ENCODE data around the gene C6orf136. TPM values are rescaled to one million over a fixed set of nuclear protein-coding genes. Genes with fewer than 3 reads are reported as not detected.
A peak's percentile ranks its signal among the peaks of the same experiment; 100 is the strongest.
"Not testable (repeated sequence)": the region's sequence is repeated elsewhere in the genome, so short reads cannot be mapped to it uniquely, and the experiment has no call there.

Gene C6orf136
- total and polyA plus RNA-seq, 7 donors, result 21.8 to 60.2 (median 36.4) TPM

DNA sequence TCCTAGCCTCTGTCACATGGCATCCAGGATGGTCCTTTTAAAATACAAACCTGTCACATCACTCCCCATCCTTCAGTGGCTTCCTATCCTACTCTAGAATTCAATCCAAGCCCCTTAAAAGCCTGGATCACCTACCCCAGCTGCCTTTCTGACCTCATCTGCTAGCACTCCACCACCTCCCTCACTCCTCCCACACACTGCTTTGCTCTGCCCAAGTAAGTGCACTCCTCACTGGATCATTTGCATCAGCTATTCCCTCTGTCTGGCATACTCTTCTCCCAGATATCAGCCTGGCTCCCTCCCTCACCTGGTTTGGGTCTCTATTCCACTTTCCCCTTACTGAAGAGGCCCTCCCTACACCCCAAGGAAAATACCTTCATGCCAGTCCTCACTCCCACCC lies 10.5 kb downstream of the C6orf136 start:
- intact Hi-C loops (cut with DNase I), result no loop called here
- DNase-seq, result no peak
- no peaks in the 10 kb centered on the region for H3K4me1 ChIP-seq

DNA sequence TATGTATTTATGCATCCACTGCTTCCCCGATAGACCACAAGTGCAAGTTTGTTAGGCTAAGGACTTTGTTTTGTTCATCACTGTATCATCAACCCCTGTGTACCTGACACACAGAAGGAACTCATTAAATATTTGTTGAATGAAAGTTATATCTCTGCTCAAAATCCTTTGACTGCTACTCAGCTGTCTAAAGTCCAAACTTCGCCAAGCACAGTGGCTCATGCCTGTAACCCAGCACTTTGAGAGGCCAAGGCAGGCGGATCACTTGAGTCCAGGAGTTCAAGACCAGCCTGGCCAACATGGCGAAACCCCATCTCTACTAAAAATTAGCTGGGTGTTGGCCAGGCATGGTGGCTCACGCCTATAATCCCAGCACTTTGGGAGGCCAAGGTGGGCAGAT lies 11.0 kb downstream of the C6orf136 start:
- H3K27ac ChIP-seq; DNase-seq; H3K4me1 ChIP-seq; H3K9me3 ChIP-seq; intact Hi-C loops (cut with DNase I); H3K27me3 ChIP-seq (ENCODE audit: insufficient read depth in 3 of 3, low read length in 2 of 3); H3K4me3 ChIP-seq; ATAC-seq: not testable (repeated sequence)
- WGBS, 3 donors, result 92 to 95% (median 94%) methylated on average over 5 of the region's 5 CpGs
- H3K36me3 ChIP-seq (ENCODE audit: insufficient read depth in 1 of 2, low read depth in 1 of 2), result peaks cover 7 to 100% of the 10 kb centered on the region in 2 donors

More for the DNA sequence above, 10.5 kb downstream of the C6orf136 start:
- Histone ChIP-seq H3K27me3 (ENCODE audit: insufficient read depth in 3 of 3, low read length in 2 of 3) (no peaks in the 10 kb centered on the region), H3K4me3 (no peak overlapping the region), H3K36me3 (ENCODE audit: insufficient read depth in 1 of 2, low read depth in 1 of 2) (peaks cover 5 to 100% of the 10 kb centered on the region in 2 donors), H3K9me3 (no peaks in the 10 kb centered on the region), H3K27ac (no peak overlapping the region)
- ATAC-seq, result no peak
- TF ChIP-seq, protein P1, sequence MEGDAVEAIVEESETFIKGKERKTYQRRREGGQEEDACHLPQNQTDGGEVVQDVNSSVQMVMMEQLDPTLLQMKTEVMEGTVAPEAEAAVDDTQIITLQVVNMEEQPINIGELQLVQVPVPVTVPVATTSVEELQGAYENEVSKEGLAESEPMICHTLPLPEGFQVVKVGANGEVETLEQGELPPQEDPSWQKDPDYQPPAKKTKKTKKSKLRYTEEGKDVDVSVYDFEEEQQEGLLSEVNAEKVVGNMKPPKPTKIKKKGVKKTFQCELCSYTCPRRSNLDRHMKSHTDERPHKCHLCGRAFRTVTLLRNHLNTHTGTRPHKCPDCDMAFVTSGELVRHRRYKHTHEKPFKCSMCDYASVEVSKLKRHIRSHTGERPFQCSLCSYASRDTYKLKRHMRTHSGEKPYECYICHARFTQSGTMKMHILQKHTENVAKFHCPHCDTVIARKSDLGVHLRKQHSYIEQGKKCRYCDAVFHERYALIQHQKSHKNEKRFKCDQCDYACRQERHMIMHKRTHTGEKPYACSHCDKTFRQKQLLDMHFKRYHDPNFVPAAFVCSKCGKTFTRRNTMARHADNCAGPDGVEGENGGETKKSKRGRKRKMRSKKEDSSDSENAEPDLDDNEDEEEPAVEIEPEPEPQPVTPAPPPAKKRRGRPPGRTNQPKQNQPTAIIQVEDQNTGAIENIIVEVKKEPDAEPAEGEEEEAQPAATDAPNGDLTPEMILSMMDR (IDR thresholded peaks at IDR 0.05), result no peak

DNA sequence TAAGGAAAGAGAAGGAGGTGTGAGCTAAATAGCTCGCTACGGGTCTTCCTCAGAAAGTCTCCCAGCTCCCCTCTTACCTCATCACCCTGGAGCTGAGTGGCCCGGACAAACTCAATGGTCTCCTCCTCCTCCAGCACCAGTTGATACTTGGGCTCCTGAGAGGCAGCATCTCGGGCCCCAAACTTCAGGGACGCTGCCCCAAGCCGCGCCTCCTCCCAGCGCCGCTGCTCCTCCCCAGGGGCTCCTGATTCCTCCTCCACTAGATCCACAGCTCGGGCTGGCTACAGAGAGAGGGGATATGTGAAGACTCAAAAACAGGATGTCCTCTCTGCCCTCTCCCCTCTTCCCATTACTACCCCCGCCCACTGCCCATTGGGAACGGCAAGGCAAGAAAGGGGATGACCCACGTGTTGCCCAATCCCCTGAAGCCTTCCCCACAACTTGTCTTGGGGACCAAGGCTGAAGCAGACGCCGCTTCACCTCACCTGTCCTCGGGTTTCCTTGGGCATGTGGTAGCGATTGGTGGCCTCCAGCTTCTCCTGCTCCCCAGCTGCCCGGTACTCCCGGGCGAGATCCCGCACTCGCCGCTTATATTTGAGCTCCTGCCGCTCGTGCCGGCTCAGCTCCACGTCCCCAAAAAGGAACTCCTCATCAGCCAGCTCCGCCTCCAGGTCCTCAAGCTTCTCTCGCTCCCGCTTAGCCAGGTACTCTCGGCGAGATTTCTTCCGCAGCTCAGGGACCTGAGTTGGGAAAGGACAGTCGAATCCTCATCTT lies 18.2 kb downstream of the C6orf136 start:
- WGBS, 3 donors, result 88 to 95% (median 90%) methylated on average over 34 of the region's 34 CpGs
- Histone ChIP-seq H3K4me1 (no peaks in the 10 kb centered on the region), H3K36me3 (ENCODE audit: insufficient read depth in 1 of 2, low read depth in 1 of 2) (peaks cover 14 to 100% of the 10 kb centered on the region in 2 donors), H3K9me3 (no peaks in the 10 kb centered on the region), H3K27me3 (ENCODE audit: insufficient read depth in 3 of 3, low read length in 2 of 3) (no peaks in the 10 kb centered on the region), H3K4me3 (no peak overlapping the region), H3K27ac (no peak overlapping the region)
- peak in 1 of 2 donors; percentile 36 for DNase-seq
- TF ChIP-seq, protein P1 (IDR thresholded peaks at IDR 0.05), result no peak
- ATAC-seq, result no peak
- intact Hi-C loops (cut with DNase I), result no loop called here

DNA sequence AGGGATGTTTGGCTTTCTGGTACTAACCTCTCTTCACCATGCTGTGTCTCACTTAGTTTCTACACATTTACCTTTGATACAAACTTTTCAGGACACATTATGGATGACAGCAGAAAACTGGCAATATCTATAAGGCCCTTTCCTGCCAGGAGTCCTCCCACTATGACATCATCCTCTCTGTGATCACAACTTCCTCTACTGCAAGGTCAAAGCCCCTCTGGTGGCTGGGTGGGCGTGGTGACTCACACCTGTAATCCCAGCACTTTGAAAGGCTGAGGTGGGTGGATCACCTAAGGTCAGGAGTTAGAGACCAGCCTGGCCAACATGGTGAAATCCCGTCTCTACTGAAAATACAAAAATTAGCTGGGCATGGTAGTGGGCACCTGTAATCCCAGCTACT lies 19.4 kb downstream of the C6orf136 start:
- H3K9me3 ChIP-seq; ATAC-seq; DNase-seq; intact Hi-C loops (cut with DNase I); H3K4me3 ChIP-seq; H3K27ac ChIP-seq; H3K4me1 ChIP-seq; H3K27me3 ChIP-seq (ENCODE audit: insufficient read depth in 3 of 3, low read length in 2 of 3): not testable (repeated sequence)
- H3K36me3 ChIP-seq (ENCODE audit: insufficient read depth in 1 of 2, low read depth in 1 of 2), result peaks cover 14 to 97% of the 10 kb centered on the region in 2 donors
- 85 to 92% (median 86%) methylated on average over 2 of the region's 2 CpGs for WGBS, 3 donors

DNA sequence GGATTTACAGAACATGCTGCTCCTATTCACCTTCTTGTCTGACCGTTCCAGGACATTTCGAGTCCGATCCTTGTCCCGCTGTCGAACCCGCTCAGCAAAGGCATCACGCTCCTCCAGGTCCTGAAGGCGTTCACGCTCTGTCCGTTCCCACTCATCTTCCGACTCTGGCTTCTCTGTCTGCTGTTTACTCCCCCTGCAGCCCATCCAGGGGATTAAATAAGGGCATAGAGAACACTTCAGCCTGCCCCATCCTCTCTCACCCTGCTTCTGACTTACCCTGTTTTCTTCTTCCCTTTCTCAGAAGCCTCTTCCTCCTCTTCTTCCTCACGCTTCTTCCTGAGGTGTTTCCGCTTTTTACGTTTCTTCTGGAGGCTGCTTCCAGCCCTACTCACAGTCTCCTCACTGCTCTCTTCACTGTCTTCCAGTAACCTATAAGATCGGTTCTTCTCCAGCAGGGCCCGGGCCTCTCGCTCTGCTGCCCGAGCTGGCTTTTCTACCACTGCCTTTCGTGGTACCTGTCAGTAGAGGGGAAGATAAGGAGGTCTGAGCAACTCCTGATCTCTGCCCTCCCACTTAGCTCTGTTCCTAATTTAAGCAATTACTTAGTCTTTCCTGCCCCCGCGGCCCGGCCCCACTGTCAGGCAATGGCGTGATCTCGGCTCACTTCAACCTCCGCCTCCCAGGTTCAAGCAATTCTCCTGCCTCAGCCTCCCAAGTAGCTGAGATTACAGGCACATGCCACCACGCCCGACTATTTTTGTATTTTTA lies 24.0 kb downstream of the C6orf136 start:
- Histone ChIP-seq H3K4me3 (peak overlapping the region; percentile 97), H3K4me1 (peaks cover 13% of the 10 kb centered on the region), H3K9me3 (no peaks in the 10 kb centered on the region), H3K27ac (no peak overlapping the region), H3K27me3 (ENCODE audit: insufficient read depth in 3 of 3, low read length in 2 of 3) (no peaks in the 10 kb centered on the region), H3K36me3 (ENCODE audit: insufficient read depth in 1 of 2, low read depth in 1 of 2) (peaks cover 2 to 53% of the 10 kb centered on the region in 2 donors)
- DNase-seq, result no peak
- TF ChIP-seq, protein P1 (IDR thresholded peaks at IDR 0.05), result no peak
- no peak for ATAC-seq
- intact Hi-C loops (cut with DNase I), result loop anchor here (5.0 kb wide), 3 partner anchors 34 to 189 kb away; partner anchors contain the start of gene ATAT1 (in 1 of the 2)
- 84 to 90% (median 85%) methylated on average over 27 of the region's 27 CpGs for WGBS, 3 donors
